Gastroesophageal sphincter (tissue), 3 donors: ENCODE measurements around the gene PARN.

Source experiments
- EP300 ChIP-seq: sonication (generic); formaldehyde crosslinking; IDR thresholded peaks from one replicate; pipeline ENCODE4 v1.6.1; 2017; ENCODE audit warnings: antibody characterized with exemption, mild to moderate bottlenecking
- POLR2A ChIP-seq, 2 donors: fragments of 450-650 bp; IDR thresholded peaks; one replicate each; pipeline ENCODE4 v1.6.1; 2017; ENCODE audit warnings: antibody characterized with exemption in 2 of 2, mild to moderate bottlenecking in 2 of 2, moderate library complexity in 1 of 2
- POLR2AphosphoS5 ChIP-seq: sonication (generic); formaldehyde crosslinking; IDR thresholded peaks from one replicate; pipeline ENCODE4 v1.6.1; 2017; ENCODE audit warnings: antibody characterized with exemption
- TF ChIP-seq, protein P1 (sequence below), 4 experiments: fragments of 200-600 bp in 2 of 4; fragments of 450-650 bp in 2 of 4; sonication (generic) in 1 of 4; IDR thresholded peaks; one replicate each; pipeline ENCODE4 v1.5.1; 2017 to 2019; ENCODE audit warnings: antibody characterized with exemption in 4 of 4, mild to moderate bottlenecking in 2 of 4, moderate library complexity in 2 of 4

GRCh38 chr16:14499110-14499509 is 130.9 kb downstream of the PARN start:
- TF ChIP-seq, protein P1, sequence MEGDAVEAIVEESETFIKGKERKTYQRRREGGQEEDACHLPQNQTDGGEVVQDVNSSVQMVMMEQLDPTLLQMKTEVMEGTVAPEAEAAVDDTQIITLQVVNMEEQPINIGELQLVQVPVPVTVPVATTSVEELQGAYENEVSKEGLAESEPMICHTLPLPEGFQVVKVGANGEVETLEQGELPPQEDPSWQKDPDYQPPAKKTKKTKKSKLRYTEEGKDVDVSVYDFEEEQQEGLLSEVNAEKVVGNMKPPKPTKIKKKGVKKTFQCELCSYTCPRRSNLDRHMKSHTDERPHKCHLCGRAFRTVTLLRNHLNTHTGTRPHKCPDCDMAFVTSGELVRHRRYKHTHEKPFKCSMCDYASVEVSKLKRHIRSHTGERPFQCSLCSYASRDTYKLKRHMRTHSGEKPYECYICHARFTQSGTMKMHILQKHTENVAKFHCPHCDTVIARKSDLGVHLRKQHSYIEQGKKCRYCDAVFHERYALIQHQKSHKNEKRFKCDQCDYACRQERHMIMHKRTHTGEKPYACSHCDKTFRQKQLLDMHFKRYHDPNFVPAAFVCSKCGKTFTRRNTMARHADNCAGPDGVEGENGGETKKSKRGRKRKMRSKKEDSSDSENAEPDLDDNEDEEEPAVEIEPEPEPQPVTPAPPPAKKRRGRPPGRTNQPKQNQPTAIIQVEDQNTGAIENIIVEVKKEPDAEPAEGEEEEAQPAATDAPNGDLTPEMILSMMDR (IDR thresholded peaks at IDR 0.05), result no peak
- TF ChIP-seq POLR2A (IDR thresholded peaks at IDR 0.05) (no peak), EP300 (no peak), POLR2AphosphoS5 (no peak)
